ENCODE results near the gene MSX2.

DNA sequence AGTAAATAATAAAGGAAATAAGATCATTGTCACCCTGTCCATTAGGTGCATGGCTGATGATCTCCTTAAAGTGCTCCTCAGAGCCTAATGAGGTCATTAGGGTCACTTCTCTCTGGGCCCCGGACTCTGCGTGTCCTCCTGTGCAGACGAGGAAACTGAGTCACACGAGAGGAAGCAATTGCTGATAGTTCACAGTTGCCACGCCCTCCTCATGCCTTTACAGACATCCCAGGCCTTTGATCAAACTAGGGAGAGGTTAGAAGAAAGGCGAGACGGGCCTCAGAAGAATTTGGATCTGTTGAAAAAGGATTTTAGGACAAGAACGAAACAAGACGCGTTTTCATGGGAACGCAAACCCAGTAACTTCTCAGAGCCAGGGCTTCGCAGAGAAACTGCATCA lies 32.0 kb upstream of the MSX2 start:
- TF ChIP-seq BHLHE40 (IDR thresholded peaks at IDR 0.05; ENCODE audit: low read depth, low read length), result no peak
- TF ChIP-seq CTCF (conservative IDR thresholded peaks at IDR 0.05; ENCODE audit: low read depth, low read length), result no peak
- TF ChIP-seq POLR2A (IDR thresholded peaks at IDR 0.05; ENCODE audit: low read depth, low read length), result no peak
